GM18507 (cell line): ENCODE measurements around the gene FAM131A.
"Not testable (repeated sequence)": the region's sequence is repeated elsewhere in the genome, so short reads cannot be mapped to it uniquely, and the experiment has no call there.

Experiments
- DNase-seq: peaks from one replicate; pipeline ENCODE4 v3.0.0; 2011; ENCODE audit warnings: low read depth; ENCODE audit not compliant: insufficient read length; ENCODE audit errors: extremely low spot score
- FAIRE-seq: peaks from 2 replicates; lab custom pipeline; 2011; peaks lifted over from hg19 to GRCh38; lab: Jason Lieb, UNC

The FAM131A gene

DNA sequence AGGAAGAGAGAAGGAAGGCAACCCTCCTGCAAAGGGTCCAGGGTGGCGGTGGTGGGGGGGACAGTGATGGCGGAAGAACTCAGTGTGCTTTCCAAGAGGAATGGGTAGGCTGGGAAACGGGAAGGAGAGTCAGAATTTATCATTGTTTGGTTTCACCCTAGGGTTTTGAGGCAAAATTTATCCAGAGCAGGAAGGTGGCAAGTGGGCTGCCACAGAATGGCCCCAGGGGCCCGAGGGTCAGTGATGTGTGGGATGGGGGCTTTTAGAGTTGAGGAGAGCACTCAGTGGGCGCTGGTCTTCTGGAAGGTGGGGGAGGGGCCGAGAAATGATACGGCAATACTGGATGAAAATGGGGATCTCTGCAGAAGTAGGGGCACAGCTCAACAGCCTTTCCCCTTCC is 581 bp downstream of the FAM131A start:
- no peak for DNase-seq
- FAIRE-seq, result no peak

DNA sequence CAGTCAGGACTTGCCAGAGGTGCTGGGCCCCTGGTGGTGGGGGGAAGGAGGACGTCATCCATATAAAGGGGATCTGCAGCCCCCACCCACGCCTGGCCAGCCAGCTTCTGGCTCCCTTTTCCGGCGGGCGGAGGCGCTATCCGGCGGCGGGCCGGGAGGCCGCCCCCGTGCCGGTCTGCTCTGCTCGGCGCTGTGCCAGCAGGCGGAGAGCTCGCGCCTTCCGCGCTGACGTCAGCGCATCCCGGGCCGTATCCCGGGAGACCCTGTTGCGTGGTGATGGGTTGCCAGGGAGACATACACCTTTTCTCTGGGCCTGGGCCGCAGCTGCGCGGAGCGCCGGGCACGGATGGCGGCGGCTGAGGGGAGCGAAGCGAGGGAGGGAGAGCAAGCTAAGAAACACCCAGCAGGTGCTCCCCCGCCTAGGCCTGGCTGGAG is 1.1 kb downstream of the FAM131A start:
- FAIRE-seq (no peak), DNase-seq (no peak)

DNA sequence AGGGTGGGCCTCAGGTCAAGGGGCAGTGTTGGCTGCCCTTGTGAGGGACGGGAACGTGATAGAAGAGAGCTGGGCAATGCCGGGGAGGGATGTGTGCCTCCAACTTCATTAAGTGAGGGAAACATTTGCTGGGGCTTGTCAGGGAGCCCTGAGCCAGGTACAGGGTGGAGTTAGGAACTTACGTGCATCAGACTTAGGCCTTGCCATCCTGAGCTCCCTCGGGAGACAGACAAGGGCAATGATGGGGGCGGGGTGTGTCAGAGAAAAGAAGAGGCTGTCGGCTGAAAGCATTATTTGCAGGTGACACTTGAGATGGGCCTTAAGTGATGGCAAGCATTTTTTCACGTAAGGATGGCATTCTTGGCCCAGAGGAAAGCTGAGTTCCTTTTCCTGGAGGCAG is 1.6 kb downstream of the FAM131A start:
- DNase-seq (no peak), FAIRE-seq (no peak)

DNA sequence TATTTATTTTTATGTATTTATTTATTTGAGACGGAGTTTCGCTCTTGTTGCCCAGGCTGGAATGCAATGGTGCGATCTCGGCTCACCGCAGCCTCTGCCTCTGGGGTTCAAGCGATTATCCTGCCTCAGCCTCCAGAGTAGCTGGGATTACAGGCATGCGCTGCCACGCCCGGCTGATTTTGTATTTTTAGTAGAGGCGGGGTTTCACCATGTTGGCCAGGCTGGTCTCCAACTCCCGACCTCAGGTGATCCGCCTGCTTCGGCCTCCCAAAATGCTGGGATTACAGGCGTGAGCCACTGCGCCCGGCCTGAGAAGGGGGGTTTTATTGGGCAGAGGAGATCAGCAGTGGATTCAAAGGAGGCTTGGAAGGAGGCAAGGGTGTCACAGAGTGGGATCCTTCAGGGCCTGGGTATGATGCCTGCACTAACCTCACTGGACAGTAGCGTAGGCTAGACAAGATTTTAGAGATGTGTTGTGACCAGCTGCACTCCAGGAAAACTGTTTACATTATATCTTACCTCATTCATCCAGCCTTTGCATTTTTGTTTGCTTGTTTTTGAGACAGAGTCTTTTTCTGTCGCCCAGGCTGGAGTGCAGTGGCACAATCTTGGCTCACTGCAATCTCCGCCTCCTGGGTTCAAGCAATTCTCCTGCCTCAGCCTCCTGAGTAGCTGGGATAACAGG is 2.2 kb downstream of the FAM131A start:
- not testable (repeated sequence) for DNase-seq, FAIRE-seq

DNA sequence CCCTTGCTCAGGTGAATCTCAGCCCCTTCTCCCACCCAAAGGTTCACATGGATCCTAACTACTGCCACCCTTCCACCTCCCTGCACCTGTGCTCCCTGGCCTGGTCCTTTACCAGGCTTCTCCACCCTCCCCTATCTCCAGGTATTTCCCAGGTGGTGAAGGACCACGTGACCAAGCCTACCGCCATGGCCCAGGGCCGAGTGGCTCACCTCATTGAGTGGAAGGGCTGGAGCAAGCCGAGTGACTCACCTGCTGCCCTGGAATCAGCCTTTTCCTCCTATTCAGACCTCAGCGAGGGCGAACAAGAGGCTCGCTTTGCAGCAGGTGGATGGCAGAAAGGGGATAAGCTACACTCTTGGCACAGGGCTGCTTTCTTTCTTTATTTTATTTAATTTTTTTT is 4.5 kb downstream of the FAM131A start:
- DNase-seq, result no peak
- no peak for FAIRE-seq

DNA sequence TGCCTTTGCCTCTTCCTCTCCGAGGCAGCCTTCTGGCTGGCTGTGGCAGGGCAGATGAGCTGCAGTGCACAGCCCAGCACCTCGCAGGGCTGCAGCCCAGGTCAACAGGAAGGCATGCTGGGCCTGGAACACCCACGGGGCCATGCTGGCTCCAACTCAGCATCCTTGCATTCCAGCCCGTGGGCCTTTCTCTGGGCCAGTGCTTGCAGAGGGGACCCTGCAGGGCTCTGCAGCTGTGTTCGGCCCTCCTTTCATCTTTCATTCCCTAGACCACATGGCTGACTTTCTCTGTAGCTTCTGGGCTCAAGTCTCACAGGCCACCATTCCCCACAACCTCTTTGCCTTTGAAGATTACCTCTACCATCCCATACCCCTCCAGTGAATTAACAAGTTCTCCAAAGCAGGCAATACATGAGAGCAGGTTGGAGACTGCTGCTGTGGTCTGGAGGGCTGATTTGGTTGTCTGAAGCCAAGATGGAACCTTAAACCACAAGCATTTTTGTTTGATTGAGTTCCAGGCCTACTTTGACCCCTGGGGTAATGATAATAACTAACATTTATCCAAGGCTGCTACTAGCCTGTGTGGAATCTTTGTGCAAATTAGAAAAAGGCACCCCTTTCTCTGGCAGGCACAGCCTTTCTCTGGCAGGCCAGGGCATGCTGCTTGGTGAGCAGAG is 5.9 kb downstream of the FAM131A start:
- DNase-seq, result no peak
- no peak for FAIRE-seq

DNA sequence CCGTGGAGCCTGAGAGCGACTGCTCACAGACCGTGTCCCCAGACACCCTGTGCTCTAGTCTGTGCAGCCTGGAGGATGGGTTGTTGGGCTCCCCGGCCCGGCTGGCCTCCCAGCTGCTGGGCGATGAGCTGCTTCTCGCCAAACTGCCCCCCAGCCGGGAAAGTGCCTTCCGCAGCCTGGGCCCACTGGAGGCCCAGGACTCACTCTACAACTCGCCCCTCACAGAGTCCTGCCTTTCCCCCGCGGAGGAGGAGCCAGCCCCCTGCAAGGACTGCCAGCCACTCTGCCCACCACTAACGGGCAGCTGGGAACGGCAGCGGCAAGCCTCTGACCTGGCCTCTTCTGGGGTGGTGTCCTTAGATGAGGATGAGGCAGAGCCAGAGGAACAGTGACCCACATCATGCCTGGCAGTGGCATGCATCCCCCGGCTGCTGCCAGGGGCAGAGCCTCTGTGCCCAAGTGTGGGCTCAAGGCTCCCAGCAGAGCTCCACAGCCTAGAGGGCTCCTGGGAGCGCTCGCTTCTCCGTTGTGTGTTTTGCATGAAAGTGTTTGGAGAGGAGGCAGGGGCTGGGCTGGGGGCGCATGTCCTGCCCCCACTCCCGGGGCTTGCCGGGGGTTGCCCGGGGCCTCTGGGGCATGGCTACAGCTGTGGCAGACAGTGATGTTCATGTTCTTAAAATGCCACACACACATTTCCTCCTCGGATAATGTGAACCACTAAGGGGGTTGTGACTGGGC is 7.3 kb downstream of the FAM131A start:
- DNase-seq, result no peak
- no peak for FAIRE-seq

DNA sequence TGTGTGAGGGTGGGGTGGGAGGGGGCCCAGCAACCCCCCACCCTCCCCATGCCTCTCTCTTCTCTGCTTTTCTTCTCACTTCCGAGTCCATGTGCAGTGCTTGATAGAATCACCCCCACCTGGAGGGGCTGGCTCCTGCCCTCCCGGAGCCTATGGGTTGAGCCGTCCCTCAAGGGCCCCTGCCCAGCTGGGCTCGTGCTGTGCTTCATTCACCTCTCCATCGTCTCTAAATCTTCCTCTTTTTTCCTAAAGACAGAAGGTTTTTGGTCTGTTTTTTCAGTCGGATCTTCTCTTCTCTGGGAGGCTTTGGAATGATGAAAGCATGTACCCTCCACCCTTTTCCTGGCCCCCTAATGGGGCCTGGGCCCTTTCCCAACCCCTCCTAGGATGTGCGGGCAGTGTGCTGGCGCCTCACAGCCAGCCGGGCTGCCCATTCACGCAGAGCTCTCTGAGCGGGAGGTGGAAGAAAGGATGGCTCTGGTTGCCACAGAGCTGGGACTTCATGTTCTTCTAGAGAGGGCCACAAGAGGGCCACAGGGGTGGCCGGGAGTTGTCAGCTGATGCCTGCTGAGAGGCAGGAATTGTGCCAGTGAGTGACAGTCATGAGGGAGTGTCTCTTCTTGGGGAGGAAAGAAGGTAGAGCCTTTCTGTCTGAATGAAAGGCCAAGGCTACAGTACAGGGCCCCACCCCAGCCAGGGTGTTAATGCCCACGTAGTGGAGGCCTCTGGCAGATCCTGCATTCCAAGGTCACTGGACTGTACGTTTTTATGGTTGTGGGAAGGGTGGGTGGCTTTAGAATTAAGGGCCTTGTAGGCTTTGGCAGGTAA is 8.1 kb downstream of the FAM131A start:
- no peak for DNase-seq
- FAIRE-seq, result no peak

DNA sequence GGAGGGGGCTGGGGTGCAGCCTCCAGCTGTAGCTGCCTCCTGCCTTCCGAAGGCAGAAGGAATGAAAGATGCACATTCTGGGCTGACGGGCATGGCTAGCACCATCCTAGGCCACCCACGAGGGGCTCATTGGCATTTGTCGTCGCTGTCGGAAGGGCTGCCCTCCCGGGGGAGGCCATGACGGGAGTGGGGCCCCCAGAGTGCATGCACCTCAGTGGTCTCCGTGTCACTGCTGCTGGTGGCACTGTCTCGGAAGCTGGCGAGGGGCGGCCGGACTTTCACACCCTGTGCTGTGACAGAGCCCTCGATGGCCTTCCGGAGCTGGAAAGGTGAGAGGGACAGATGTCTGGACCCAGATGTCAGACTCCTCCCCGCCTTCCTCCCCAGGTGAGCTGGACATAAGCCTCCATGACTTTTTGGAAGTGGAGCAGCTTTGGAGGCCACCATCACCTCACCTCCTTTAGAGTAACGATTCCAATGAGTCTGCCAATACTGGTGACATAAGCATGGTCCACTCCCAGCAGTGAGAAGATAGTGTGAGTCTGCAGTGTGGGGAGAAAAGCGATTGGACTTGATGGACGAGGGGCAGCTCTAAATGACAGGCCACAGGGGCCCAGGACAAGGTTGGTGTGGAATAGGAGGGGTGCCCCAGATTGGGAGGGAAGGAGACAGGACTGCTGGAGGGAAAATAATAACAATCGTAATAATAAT is 9.2 kb downstream of the FAM131A start:
- DNase-seq (no peak), FAIRE-seq (no peak)

DNA sequence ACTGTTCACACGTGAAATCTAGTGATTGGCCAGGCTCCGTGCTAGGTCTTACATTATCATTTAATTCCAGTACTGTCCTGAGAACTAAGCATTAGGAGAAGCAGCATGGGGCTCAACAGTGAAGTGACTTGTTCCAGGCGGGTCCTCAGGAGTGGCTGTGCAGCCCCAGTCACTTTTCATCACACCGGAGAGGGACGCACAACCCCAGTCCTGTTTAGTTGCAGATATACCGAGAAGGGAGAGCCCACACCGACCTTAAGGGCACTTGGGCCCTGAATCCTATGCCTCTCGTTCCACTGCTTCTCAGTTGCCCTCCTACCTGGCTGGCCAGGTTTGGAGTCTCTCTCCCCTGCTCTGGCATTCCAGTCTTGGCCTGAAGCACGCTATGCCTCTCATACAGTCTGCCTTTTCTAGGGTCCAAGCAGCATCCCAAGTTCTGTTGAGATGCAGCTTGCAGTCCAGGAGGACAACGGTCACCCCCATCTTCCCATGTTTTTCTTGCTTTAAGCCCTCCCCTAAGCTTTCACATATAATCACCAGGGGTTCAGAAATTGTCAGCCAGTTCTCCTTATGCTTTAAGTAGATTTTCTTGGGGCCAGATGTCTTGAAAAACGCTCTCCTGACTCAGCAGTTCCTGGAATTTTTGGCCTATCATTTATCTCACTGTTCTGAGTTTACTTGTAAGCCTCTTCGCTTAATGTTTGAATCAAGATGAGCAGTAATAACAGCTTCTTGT is 10.1 kb downstream of the FAM131A start:
- FAIRE-seq (no peak), DNase-seq (no peak)

DNA sequence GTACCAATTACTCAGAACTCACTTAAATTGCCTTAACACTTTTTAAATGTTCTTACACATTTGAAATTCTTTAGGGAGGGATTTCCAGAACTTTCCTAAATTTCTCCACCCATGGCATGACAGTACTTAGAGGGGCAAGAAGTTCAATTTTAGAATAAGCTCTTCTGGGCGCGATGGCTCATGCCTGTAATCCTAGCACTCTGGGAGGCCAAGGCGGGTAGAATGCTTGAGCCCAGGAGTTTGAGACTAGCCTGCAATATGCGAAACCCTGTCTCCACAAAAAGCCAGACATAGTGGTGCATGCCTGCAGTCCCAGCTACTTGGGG is 10.6 kb downstream of the FAM131A start:
- FAIRE-seq (no peak), DNase-seq (no peak)

DNA sequence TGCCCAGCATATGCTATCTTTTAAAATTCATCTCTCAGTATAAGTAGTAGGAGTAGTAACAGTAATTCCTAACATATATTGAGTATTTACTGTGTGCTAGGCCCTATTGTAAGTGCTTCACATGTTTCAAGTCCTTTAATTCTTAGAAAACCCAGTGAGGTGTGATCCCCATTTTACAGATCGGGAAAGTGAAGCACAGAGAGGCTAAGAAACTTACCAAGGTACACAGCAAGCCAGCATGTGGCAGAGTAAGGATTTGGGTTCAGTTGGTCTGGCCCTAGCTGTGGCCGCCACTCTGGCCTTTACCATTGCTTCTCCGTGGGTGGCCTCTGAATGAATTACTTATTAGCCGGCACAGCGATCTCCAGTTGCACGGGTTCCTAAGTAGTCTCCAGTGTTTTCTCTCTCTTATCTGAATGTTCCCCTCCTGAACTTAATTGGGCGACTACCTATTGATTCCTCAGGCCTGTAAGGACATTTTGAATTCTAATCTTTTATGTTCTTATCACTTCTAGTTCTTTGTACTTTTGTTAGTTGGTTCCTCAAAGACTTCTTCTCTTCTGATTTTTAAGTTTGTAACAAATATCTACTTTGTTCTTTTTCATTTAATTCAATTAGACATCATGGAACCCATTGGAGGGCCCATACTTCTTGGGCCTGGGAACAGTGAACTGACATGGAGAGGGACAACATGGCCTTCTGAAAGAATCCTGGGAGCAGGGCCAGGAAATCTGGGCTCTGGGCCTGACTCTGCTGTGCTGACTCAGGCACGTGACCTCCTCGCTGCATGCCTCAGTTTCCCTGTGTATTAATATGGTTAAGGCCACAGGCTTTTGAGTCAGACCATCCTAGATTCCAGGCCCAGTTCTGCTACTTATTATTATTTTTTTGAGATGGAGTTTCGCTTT is 12.4 kb downstream of the FAM131A start:
- no peak for DNase-seq
- no peak for FAIRE-seq

DNA sequence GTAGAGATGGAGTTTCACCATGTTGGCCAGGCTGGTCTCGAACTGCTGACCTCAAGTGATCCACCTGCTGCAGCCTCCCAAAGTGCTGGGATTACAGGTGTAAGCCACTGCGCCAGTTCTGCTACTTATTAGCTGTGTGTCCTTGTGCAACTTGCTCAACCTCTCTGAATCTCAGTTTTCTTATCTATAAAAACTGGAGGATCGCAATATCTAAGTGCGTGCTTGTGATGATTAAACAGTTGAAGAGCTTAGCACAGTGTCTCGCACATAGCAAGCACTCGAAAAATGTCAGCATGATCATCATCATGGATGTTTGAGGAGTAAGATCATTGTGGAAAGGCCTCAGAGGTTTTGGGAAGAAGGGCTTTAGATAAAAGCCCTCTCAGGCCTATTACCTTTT is 13.2 kb downstream of the FAM131A start:
- FAIRE-seq (no peak), DNase-seq (no peak)

DNA sequence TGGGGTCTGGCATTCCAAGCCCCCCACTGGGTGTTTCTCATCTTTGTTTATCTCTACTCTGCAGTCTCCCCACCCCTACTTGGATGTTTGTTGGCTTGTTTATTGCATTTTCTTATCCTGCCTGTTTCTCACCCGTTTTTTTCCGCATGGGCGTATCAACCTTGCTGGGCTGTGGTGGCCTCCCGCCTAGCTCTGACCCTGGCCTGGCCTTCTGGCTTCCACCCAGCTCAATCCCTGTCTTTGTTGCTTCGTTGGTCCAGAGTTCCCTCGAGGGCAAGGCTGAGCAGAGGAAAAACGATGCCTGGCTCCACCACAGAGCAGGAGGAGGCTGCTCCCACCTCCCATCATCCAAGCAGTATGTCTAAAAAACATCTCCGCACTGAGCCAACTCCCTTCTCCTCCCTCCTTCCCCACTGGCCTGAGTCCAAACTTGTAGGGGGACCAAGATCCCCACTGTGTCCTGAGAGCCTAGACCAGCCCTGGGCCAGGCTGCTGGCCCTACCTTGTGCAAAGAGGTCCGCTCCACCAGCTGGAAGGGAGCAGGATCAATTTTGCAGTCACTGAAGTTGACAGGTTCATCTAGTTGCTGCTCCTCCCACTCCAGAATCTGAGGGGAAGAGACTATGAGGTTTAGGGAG is 14.2 kb downstream of the FAM131A start:
- no peak for FAIRE-seq

DNA sequence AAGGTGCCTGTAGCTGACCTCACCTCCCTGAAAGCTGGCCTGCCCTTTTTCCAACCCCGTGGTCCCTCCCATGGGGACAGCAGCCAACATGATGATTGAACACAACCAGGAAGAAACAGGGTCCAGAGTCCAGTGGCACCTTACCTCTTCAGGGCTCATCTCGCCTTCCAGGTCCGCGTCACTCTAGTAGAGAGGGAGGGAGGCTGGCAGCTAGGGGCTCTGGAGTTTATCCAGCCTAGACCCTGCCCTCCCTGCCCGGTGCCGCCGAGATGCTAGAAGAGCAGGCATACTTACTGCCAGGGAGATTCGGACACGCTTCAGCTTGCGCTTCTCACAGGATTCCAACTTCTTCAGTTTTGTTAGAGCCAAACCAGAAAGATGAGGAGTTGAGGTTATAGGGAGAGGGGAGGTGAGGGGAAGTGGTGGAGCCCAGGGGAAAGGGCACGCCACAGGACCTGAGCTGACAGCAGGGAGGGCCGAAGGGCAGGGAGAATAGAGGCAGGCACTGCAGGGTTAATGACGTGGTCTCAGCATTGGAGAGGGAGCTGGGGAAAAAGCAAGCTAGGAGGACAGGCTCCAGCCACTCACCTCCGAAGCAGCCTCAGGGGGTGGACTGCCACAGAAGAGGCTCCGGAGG is 14.9 kb downstream of the FAM131A start:
- no peak for FAIRE-seq

More for the DNA sequence above, 14.2 kb downstream of the FAM131A start:
- no peak for DNase-seq

DNA sequence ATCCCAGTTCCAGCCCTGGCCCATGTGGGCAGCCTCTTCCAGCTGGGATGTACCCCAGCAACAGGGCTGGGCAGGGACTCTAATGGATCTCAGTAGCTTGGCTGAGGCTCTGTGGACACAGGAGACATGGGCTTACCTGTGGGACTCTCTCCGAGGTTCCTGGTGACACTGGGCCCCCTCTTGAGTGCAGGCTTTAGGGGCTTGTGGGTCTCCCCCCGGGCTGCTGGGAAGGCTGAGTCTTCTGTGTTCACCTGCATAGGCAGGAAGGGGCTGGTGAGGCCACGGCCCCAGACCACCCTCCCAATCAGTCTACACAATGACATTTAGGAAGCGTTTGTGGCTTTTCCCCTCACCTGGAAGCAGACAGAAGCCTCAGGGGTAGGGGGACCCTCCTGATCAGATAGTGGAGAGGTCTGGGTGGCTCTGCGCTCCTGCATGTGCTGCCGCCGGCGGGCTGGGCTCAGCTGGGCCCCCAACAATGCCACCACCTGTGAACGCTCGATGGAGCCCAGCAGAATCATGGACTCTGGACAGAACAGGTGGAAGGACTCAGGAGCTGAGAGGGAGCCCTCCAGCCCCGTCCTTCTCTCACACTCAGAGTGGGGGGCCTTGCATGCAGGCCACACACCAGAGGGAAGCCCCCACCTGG is 15.6 kb downstream of the FAM131A start:
- DNase-seq, result no peak
- no peak for FAIRE-seq

More for the DNA sequence above, 14.9 kb downstream of the FAM131A start:
- DNase-seq, result no peak
